Head of caudate nucleus (tissue), 42 donors: ENCODE data around the gene STK33.

Source experiments
- DNase-seq, 42 donors: peaks; one replicate each; pipeline versions ENCODE4 v3.0.0 to v3.0.0-alpha.2; 2020 to 2021; ENCODE audit warnings: mixed read lengths in 7 of 42
- intact Hi-C: fragments of 100-400 bp; cut with DNase I; formaldehyde crosslinking; loops from one replicate; pipeline ENCODE4 v1.15.0; 2022

STK33 gene

GRCh38 chr11:8566613-8567210 is 27.3 kb downstream of the STK33 start:
- intact Hi-C loops, result loop anchor here (2.0 to 10.0 kb wide), 2 partner anchors 232 to 340 kb away; no protein-coding TSS in a partner anchor
- no peak for DNase-seq

GRCh38 chr11:8564526-8564925 is 29.5 kb downstream of the STK33 start:
- DNase-seq, result no peak
- intact Hi-C loops, result loop anchor here (10.0 kb wide), 1 partner anchor 230 kb away; no protein-coding TSS in a partner anchor

GRCh38 chr11:8561461-8561860 is 32.6 kb downstream of the STK33 start:
- intact Hi-C loops, result loop anchor here (10.0 kb wide), 1 partner anchor 227 kb away; no protein-coding TSS in a partner anchor
- no peak for DNase-seq

- DNase-seq, result no peak
- intact Hi-C loops, result no loop called here
Measured at GRCh38 chr11:8558436-8558835, 35.6 kb downstream of the STK33 start.

GRCh38 chr11:8545698-8546366 is 48.2 kb downstream of the STK33 start:
- intact Hi-C loops, result no loop called here
- DNase-seq, result no peak

GRCh38 chr11:8544807-8545206 is 49.2 kb downstream of the STK33 start:
- DNase-seq, result no peak
- intact Hi-C loops, result no loop called here

- intact Hi-C loops, result no loop called here
- DNase-seq, result no peak
Measured at GRCh38 chr11:8543278-8543677, 50.8 kb downstream of the STK33 start.

- intact Hi-C loops, result no loop called here
- DNase-seq, result no peak
Measured at GRCh38 chr11:8541448-8541847, 52.6 kb downstream of the STK33 start.

- intact Hi-C loops, result no loop called here
- no peak for DNase-seq
Measured at GRCh38 chr11:8533332-8533731, 60.7 kb downstream of the STK33 start.

GRCh38 chr11:8532475-8532874 is 61.6 kb downstream of the STK33 start:
- no peak for DNase-seq
- intact Hi-C loops, result no loop called here

- intact Hi-C loops, result no loop called here
- no peak for DNase-seq
Measured at GRCh38 chr11:8531982-8532381, 62.0 kb downstream of the STK33 start.

- intact Hi-C loops, result no loop called here
- DNase-seq, result no peak
Measured at GRCh38 chr11:8531312-8531711, 62.7 kb downstream of the STK33 start.

- DNase-seq, result no peak
- intact Hi-C loops, result no loop called here
Measured at GRCh38 chr11:8527939-8528338, 66.1 kb downstream of the STK33 start.

GRCh38 chr11:8523396-8523795 is 70.6 kb downstream of the STK33 start:
- intact Hi-C loops, result no loop called here

GRCh38 chr11:8512547-8512946 is 81.5 kb downstream of the STK33 start:
- DNase-seq, result no peak
- intact Hi-C loops, result no loop called here

More at GRCh38 chr11:8523396-8523795, 70.6 kb downstream of the STK33 start:
- DNase-seq, result no peak

- intact Hi-C loops, result no loop called here
- DNase-seq, result no peak
Measured at GRCh38 chr11:8503910-8504364, 90.1 kb downstream of the STK33 start.

- intact Hi-C loops, result no loop called here
- no peak for DNase-seq
Measured at GRCh38 chr11:8501836-8502235, 92.2 kb downstream of the STK33 start.

- intact Hi-C loops, result no loop called here
- no peak for DNase-seq
Measured at GRCh38 chr11:8488395-8488794, 105.6 kb downstream of the STK33 start.

- intact Hi-C loops, result no loop called here
Measured at GRCh38 chr11:8487261-8487660, 106.8 kb downstream of the STK33 start.

GRCh38 chr11:8484251-8484650 is 109.8 kb downstream of the STK33 start:
- DNase-seq, result no peak
- intact Hi-C loops, result no loop called here

More at GRCh38 chr11:8487261-8487660, 106.8 kb downstream of the STK33 start:
- no peak for DNase-seq

GRCh38 chr11:8480858-8481257 is 113.2 kb downstream of the STK33 start:
- intact Hi-C loops, result no loop called here
- DNase-seq, result no peak
